ENCODE data around the gene NRSN2. TPM values are rescaled to one million over a fixed set of nuclear protein-coding genes. Genes with fewer than 3 reads are reported as not detected.

NRSN2 gene
- total RNA-seq, 2 donors from 2014 or later: 24.7 to 38.4 TPM

GRCh38 chr20:358891-359555, 12.1 kb downstream of the NRSN2 start:
- H3K27ac Mint-ChIP-seq: no peak overlapping the region
- 92 to 96% methylated on average over 3 to 4 of the region's 4 CpGs for WGBS, 2 experiments (ENCODE audit: insufficient coverage in 1 of 2, insufficient read length in 1 of 2)
- Histone ChIP-seq H3K27me3 (ENCODE audit: control insufficient read depth, insufficient read depth, low read length, poor library complexity, severe bottlenecking) (no peaks in the 10 kb centered on the region), H3K4me3 (ENCODE audit: low read length) (no peak overlapping the region), H3K9me3 (ENCODE audit: control insufficient read depth, low read length) (no peaks in the 10 kb centered on the region), H3K4me1 (ENCODE audit: control insufficient read depth, insufficient read depth, low read length) (no peaks in the 10 kb centered on the region), H3K36me3 (ENCODE audit: control insufficient read depth, insufficient read depth, low read length) (no peaks in the 10 kb centered on the region), H3K27ac (ENCODE audit: low read depth, low read length) (no peak overlapping the region), H3K9ac (ENCODE audit: extremely low read depth, low read length, poor library complexity, severe bottlenecking) (no peak overlapping the region)
- peaks cover 14% of the 10 kb centered on the region for H3K27me3 Mint-ChIP-seq (ENCODE audit: insufficient read depth)
- DNase-seq: no peak
- no peaks in the 10 kb centered on the region for H3K9me3 Mint-ChIP-seq
- no peaks in the 10 kb centered on the region for H3K4me1 Mint-ChIP-seq
- no peak overlapping the region for H3K4me3 Mint-ChIP-seq
- no peaks in the 10 kb centered on the region for H3K36me3 Mint-ChIP-seq (ENCODE audit: low read depth)
- TF ChIP-seq CTCF (conservative IDR thresholded peaks at IDR 0.05): no peak

- H3K27ac ChIP-seq (ENCODE audit: low read depth, low read length): no peak overlapping the region
- no peaks in the 10 kb centered on the region for H3K4me1 Mint-ChIP-seq
Observed at GRCh38 chr20:361561-361960, 14.7 kb downstream of the NRSN2 start.

More at GRCh38 chr20:361561-361960, 14.7 kb downstream of the NRSN2 start:
- H3K27me3 Mint-ChIP-seq (ENCODE audit: insufficient read depth): peaks cover 17% of the 10 kb centered on the region
- no peak overlapping the region for H3K27ac Mint-ChIP-seq
- no peak for TF ChIP-seq CTCF (conservative IDR thresholded peaks at IDR 0.05)
- Histone ChIP-seq H3K4me1 (ENCODE audit: control insufficient read depth, insufficient read depth, low read length) (no peaks in the 10 kb centered on the region), H3K9me3 (ENCODE audit: control insufficient read depth, low read length) (no peaks in the 10 kb centered on the region), H3K27me3 (ENCODE audit: control insufficient read depth, insufficient read depth, low read length, poor library complexity, severe bottlenecking) (no peaks in the 10 kb centered on the region), H3K4me3 (ENCODE audit: low read length) (no peak overlapping the region), H3K36me3 (ENCODE audit: control insufficient read depth, insufficient read depth, low read length) (no peaks in the 10 kb centered on the region), H3K9ac (ENCODE audit: extremely low read depth, low read length, poor library complexity, severe bottlenecking) (no peak overlapping the region)
- no peaks in the 10 kb centered on the region for H3K9me3 Mint-ChIP-seq
- 82 to 87% methylated on average over 5 to 8 of the region's 8 CpGs for WGBS, 2 experiments (ENCODE audit: insufficient coverage in 1 of 2, insufficient read length in 1 of 2)
- H3K4me3 Mint-ChIP-seq: no peak overlapping the region
- no peaks in the 10 kb centered on the region for H3K36me3 Mint-ChIP-seq (ENCODE audit: low read depth)
- DNase-seq: no peak

All from endodermal cell (in vitro differentiated cells).